GM20000 (cell line): ENCODE results near the gene PPARGC1A.

ENCODE experiments used
- DNase-seq: peaks from one replicate; pipeline ENCODE4 v3.0.0; 2012; ENCODE audit warnings: low spot score
- CTCF ChIP-seq: IDR thresholded peaks from 2 replicates; pipeline ENCODE4 v1.5.1; 2012; ENCODE audit warnings: mild to moderate bottlenecking, control low read depth; ENCODE audit errors: extremely low read depth, missing control alignments

The PPARGC1A gene

GRCh38 chr4:23818097-23818885 is 71.6 kb downstream of the PPARGC1A start:
- DNase-seq = no peak
- no peak for TF ChIP-seq CTCF

- DNase-seq = no peak
- no peak for TF ChIP-seq CTCF
These were observed 74.7 kb downstream of the PPARGC1A start for GRCh38 chr4:23814996-23815660.

GRCh38 chr4:23814587-23814986 is 75.3 kb downstream of the PPARGC1A start:
- DNase-seq = no peak
- TF ChIP-seq CTCF = no peak

GRCh38 chr4:23811161-23811560 is 78.7 kb downstream of the PPARGC1A start:
- no peak for TF ChIP-seq CTCF

GRCh38 chr4:23805450-23805851 is 84.4 kb downstream of the PPARGC1A start:
- TF ChIP-seq CTCF = no peak
- no peak for DNase-seq

More at GRCh38 chr4:23811161-23811560, 78.7 kb downstream of the PPARGC1A start:
- DNase-seq = no peak

GRCh38 chr4:23789762-23790161 is 100.1 kb downstream of the PPARGC1A start:
- TF ChIP-seq CTCF = no peak
- DNase-seq = no peak

- DNase-seq = no peak
- TF ChIP-seq CTCF = no peak
These were observed 101.4 kb downstream of the PPARGC1A start for GRCh38 chr4:23788460-23788859.
